HG03565 (cell line): ENCODE results near the gene RNU1-3.
"Not testable (repeated sequence)": the region's sequence is repeated elsewhere in the genome, so short reads cannot be mapped to it uniquely, and the experiment has no call there.

ENCODE experiments used
- ATAC-seq: cut with Tn5 transposase; IDR thresholded peaks from one replicate; pipeline ENCODE4 v1.9.1; 2021; ENCODE audit warnings: mild to moderate bottlenecking, moderate library complexity; ENCODE audit not compliant: unreplicated experiment

RNU1-3 gene

DNA sequence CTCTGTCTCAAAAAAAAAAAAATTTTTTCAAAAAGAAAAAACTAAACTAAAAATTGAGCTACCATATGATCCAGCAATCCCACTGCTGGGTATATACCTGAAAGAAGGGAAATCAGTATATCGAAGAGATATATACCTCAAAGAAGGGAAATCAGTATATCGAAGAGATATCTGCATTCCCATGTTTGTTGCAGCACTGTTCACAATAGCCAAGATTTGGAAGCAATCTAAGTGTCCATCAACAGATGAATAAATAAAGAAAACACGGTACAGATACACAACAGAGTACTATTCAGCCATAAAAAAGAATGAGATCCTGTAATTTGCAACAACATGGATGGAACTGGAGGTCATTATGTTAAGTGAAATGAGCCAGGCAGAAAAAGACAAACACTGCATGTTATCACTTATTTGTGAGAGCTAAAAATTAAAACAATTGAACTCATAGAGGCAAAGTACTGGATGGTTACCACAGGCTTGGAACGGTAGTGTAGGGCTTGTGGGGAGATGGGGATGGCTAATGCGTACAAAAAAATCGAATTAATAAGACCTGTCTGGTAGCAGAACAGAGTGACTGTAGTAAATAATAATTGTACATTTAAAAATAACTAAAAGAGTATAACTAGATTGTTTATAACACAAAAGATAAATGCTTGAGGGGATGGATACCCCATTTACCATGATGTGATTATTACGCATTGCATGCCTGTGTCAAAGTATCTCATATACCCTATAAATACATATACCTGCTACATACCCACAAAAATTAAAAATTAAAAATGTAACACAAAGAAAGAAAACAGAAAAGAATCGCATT, 25.4 kb downstream of the RNU1-3 start:
- ATAC-seq, result not testable (repeated sequence)

DNA sequence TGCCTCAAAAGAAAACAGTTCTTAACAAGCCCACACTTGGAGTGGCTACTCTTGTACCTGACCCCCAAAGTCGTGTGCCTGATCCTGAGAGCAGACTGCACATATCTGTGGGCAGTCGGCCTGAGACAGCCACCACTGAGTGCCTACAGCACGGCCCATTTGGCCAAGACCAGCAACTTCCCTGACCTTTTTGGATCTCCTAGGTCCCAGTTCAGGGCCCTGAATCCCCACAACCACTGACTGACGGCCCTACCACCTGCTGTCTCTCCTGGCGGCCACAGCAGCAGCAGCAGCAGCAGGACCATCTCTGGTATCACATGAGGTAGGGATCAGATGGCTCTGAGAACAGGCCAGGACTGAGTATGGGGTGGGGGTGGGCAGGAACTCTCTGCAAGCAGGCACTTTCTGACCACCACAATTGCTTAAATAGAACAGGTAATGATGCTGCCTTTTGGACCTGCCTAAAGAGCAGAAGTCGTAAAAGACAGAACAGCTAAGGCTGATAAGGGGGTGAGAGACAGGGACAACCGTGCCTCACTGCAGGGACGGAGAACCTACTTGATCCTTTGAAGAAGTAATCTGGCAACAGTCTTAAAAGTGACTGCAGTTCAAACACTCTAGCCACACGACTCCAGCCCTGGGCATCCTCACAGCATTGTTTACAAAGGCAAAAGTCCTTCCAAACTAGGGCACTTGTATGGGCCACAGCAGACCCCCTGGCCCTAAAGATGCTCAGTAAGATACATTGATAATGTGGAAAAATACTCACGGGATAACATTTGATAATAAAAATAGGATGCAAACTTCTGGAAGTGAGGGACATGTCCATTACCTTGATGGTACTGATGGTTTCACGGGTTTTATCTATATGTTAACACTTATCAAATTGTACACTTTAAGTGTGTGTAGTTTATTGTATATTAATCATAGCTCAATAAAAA, 27.4 kb downstream of the RNU1-3 start:
- not testable (repeated sequence) for ATAC-seq

GRCh38 chr1:16637941-16638778, 28.6 kb downstream of the RNU1-3 start:
- not testable (repeated sequence) for ATAC-seq

GRCh38 chr1:16636551-16637195, 30.1 kb downstream of the RNU1-3 start:
- ATAC-seq, result not testable (repeated sequence)

GRCh38 chr1:16635959-16636358, 30.8 kb downstream of the RNU1-3 start:
- ATAC-seq, result not testable (repeated sequence)

DNA sequence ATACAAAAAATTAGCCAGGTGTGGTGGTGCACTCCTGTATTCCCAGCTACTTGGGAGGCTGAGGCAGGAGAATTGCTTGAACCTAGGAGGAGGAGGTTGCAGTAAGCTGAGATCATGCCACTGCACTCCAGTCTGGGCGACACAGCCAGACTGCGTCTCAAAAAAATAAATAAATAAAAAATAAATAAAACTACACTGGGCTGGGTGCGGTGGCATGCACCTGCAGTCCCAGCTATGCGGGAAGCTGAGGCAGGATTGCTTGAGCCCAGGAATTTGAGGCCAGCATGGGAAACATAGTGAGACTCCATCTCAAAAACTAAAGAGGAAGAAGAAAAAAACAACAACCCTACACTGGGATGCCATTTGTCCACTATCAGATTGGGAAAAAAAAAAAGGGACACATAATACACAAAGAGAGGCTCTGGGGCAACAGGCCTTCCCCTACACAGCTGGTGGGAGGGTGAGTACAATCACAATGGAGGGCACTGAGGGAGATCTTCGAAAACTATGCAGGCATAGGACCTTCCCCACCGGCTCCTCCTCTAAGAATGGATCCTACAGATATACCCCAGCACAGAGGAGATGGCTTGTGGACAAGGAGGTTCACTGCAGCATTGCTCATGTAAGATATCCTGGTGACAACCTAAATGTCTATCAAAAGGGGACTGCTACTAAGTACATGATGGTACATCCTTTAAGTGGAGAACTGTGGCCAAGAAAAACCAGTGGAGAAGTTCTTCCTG, 33.0 kb downstream of the RNU1-3 start:
- ATAC-seq, result not testable (repeated sequence)

- not testable (repeated sequence) for ATAC-seq
Measured at GRCh38 chr1:16632044-16632850, 34.5 kb downstream of the RNU1-3 start.

- ATAC-seq, result no peak
Measured at GRCh38 chr1:16631248-16632043, 35.3 kb downstream of the RNU1-3 start.

DNA sequence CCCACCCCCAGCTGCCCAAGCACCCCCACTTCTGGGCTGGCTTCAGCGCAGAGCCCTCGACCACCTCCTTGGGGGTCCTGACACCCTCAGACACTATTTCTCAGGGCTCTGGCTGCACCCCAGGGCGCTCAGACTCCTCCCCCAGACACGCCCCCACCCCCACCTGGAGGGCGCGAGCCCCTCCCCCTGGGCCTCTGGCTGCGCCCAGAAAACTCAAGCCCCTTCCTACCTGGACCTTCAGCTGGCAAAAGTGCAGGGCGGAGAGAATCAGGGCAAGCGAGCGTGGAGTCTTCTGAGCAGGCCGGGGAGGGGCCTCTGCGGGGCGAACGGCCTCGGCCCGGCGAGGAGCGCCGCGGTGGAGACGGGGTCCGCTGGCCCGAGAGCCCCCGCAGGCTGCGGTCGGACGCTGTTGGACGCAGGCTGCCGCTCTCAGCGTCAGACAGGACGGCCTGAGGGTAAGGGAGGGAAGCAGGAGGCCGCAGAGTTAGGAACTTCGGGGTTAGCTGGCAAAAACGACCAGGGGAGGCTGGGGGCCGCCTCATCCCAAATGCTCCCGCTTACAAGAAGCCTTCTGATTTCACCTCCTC, 36.0 kb downstream of the RNU1-3 start:
- no peak for ATAC-seq

DNA sequence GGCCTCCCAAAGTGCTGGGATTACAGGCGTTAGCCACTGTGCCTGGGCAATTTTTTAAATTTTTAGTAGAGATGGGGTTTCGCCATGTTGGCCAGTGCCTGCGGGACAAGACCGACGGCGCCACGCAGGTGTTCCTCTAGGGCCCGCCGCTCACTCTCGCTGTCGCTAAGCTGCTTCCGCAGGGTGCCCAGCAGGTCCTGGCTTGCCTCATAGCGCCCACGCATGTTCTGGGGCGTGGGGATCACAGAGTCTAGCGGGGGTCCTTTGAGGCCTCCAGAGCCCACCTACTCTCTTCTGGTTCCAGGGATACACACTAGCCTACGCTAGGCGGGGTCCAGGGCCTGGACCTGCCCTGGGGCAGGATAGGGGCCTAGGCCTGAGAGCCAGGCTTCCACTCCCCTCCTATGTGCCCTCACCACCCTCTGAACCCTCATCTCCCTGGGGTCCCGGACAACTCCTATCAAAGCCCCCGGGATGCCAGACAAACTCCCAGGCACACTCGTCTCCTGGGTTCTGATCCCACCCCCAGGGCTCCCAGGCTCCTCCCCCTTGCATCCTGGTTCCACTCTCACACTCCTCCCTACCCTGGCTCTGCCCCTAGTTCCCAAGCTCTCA, 36.7 kb downstream of the RNU1-3 start:
- not testable (repeated sequence) for ATAC-seq

DNA sequence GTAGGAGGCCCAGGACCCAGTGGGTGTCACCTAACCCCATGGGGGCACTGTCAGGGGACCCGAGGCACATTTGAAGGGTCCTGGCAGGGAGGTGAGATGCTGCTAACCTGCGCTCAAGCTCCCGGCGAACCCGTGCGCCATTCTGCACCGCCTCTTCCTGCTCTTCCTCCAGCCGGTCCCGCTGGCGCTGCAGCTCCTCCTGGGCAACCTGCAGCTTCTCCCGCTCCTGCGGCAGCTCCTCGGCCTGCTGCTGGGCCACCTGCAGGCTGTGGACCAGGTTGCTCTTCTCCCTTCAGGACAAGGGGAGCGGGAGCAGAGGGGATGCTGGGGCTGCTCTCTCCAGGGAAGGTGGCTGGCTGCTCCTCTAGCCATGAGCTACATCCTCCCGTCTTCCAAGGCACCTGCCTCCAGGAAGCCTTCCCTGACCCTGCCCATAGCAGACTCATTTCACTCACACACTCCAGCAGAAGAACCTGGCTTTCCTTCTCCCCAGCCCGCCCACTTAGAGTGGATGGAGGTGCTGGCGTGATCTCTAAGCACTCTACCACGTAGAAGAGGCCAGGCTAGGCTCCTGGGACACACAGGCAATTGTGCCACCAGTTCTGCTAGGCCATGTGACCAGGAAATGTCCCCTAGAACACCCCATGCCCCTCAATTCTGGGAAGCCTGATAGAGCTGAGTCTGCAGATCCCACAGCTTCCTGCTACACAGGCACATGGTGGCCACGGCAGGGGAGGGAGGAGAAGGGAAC, 38.2 kb downstream of the RNU1-3 start:
- ATAC-seq, result no peak

DNA sequence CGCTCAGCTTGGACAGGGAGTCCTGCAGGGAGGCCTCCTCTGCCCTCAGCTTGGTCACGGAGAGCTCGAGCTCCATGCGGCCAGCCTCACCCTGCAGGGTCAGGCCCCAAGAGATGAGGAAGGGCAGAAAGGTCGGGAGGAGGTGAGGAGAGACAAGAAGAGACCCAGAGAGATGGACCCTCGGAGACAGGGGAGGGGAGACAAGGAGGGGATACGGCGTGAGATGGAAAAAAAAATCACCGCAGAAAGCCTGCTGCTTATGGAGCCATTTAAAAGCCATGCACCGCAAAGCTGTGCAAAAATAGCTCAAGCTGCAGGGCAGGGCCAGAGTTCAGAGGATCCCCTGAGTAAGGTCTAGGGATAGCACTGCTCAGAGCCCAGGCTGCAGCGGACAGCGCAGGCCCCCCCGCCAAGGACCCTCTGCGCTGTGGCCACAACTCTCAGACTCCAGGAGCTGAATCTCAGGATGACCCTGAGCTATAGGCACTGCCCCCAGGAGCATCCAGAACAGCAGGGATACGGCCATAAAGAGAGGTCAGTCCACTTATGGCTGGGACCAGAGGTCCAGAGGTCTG, 40.3 kb downstream of the RNU1-3 start:
- ATAC-seq, result not testable (repeated sequence)

- ATAC-seq, result no peak
Measured at GRCh38 chr1:16625497-16626408, 41.0 kb downstream of the RNU1-3 start.

DNA sequence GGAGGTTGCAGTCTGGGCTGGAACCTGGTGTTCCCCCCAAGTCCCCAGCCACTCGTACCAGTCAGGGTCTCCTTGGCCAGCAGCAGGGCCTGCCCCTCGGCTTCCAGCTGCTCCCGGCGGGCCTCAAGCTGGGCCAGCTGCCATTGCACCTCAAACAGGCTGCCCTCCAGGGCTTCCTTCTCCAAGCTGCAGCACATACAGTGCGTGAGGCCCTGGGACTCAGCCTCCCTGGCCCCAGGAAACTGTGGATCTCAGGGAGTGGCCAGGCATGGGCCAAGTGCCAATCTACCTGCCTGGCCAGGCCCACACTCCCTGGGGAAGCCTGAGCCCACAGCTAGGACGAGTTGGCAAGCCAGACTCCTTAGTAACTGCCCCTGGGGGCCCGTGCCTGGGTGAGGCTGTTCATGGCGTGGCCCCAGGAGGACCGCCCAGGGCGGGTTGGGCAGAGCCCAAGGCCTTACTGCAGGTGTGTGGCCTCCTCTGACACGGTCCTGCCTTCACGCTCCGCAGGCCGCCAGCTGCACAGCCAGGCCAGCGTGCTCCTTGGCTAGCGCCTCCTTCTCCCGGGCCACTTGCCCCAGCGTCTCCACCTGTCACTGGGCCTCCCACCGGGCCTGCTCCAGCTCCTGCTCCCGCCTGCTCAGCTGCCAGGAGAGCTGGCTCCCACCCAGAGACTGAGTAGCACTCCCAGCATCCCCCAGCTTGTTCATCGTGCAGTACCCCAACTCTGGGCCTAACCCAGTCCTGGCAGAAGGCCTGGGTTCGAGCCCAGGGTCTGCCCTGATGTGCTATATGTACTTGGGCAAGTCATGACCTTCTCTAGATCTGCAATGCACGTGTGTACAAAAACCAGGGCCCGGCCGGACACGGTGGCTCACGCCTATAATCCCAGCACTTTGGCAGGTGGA, 42.7 kb downstream of the RNU1-3 start:
- ATAC-seq, result not testable (repeated sequence)
